IPS-11a (cell line): Measurements from ENCODE around the gene DNAJC18.
"Not testable (repeated sequence)": the region's sequence is repeated elsewhere in the genome, so short reads cannot be mapped to it uniquely, and the experiment has no call there.

Experiments used
- H3K4me3 ChIP-seq: one replicate; pipeline ENCODE4 v1.5.1; 2013; ENCODE audit warnings: low read depth, low read length, control low read depth

Gene DNAJC18

DNA sequence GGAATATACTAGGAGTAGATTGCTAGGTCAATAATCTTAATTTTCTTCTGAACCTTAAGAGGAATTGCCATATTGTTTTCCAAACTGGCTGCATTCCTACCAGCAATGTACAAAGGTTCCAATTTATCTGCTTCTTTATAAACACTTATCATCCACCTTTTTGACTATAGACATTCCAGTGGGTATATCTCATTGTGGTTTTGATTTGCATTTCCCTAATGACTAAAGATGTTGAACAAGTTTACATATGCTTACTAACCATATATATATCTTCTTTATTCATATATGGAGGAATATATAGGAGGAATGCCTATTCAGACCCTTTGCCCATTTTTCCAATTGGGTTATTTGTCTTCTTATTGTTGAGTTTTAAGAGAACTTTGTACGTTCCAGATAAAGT lies 7.6 kb downstream of the DNAJC18 start:
- H3K4me3 ChIP-seq: no peak overlapping the region

DNA sequence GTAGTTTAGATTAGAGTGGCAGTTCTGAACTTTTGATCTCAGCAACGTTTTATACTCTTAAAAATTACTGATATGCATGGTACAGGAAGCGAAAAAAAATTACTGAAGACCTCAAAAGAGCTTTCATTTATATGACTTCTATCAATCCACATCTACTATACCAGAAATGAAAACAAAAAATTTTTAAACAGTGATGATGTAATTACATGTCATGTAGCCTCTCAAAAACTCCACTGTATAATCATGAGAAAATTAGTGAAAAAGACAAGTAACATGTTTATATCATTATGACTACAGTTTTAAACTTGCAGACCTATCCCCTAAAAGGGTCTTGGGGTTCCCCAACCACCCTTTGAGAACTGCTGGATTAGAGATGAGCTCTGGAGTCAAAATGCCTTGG lies 9.3 kb downstream of the DNAJC18 start:
- no peak overlapping the region for H3K4me3 ChIP-seq

- no peak overlapping the region for H3K4me3 ChIP-seq
These were observed 13.0 kb downstream of the DNAJC18 start for GRCh38 chr5:139426203-139426885.

DNA sequence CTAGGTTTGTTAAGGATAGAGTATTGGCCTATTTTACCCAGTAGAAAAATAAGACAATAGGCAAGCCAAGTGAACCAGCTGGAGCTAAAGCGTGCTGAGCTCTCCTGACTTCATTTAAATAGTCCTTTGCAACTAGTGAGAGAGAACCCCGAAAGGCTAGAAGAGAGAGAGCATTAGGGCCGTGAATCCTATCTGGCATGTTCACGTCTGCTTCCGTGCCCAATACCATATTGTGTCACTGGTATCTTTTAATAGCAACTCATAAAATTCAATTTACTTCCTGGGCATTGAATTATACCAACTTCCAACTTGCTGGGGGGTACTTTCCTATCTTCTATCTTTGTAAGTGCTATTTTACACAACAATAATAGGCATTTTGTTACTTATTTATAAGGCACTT lies 13.8 kb downstream of the DNAJC18 start:
- H3K4me3 ChIP-seq: no peak overlapping the region

- H3K4me3 ChIP-seq: no peak overlapping the region
These were observed 16.9 kb downstream of the DNAJC18 start for GRCh38 chr5:139422307-139422893.

DNA sequence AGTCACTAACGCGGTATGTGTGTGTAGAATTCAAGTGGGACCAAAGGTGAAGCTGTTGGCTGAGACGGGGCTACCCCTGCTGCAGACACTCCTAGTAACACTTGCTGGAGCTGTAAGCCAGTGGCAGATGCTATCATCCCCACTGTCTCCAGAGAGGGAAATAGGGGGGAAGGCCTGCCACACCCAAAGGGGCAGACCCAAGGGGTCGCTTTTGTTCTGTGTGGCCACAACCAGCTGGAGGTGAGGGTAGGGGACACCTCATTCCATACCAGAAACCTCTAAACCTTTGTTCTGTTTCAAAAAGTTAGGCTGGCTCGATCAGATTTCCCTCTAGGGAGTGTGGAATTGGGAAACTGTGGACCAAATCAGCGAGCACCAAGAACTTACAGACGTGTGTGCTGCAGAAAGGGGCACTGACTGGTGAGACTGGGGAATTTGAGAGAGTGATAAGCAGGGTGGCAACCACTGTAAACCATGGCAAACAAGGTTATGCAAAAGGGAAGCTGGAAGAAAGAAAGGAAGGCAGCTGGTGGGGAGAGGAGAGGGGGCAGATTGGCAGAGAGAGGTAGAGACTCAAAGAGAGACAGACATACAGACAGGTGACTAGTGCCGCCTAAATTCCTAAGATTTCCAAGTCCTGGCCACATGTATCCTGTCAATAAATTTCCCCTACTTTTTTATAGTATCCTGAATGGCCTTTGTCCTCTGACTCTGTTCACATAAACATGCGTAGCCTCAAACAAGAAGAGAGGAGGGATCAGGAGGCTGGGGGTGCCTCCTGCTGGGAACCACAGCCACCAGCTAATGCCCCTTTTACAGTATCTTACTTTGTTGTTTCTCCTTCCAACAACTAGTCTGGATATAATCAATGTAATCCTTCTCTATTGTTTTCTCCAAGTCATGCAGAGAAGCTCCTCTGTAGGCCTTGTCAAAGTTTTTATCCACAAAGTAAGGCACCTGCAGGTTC lies 19.8 kb downstream of the DNAJC18 start:
- H3K4me3 ChIP-seq: no peak overlapping the region

DNA sequence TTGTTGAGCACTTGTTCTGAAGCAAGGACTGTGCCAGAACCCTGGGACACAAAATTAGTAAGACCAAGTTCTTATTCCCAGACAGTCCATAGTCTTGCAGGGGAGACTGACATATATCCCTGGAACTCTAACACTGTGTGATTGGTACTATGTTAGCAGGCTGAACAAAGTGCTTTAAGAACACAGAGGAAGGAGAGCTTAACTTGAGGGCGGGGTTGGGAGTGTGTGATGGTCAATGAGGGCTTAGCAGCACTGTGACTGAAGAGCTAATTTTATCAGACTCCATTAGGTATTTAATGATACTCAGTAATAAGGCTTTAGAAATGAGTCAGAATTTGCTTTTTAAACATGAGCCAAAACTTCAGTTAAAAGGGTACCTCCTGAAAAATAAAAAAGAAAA lies 20.5 kb downstream of the DNAJC18 start:
- H3K4me3 ChIP-seq: no peak overlapping the region

DNA sequence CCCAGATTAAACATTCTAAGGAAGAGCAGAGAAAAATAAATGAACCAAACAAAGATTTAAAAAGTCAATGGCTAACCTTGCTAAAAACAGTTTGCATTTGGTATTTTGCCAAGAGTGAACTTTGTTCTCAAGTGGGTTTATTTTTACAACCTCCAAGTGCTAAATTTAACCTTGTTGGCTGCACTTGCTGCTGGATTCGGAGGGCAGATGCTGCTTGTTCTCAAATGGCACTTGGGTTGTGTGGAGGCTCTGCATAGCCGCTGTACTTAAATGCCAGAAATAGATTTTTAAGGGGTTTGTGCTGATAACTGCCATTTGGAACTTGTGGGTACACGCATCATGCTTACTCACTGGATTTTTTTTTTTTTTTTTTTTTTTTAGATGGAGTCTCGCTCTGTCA lies 22.1 kb downstream of the DNAJC18 start:
- H3K4me3 ChIP-seq: no peak overlapping the region

DNA sequence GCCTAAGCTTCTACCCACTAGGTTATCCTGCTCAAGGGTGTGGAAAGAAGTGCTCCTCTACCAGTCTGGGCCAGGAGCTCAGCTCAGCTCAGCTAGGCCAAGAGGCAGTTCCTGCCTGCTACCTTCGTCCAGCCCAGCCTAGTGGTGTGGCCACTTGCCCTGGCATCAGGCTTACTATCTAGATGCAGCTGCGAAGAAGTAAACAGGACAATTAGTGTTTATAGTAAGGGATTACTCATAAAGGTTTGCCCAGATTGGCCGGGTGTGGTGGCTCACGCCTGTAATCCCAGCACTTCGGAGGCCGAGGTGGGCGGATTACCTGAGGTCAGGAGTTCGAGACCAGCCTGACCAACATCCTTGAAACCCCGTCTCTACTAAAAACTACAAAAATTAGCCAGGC lies 22.7 kb downstream of the DNAJC18 start:
- H3K4me3 ChIP-seq: no peak overlapping the region

DNA sequence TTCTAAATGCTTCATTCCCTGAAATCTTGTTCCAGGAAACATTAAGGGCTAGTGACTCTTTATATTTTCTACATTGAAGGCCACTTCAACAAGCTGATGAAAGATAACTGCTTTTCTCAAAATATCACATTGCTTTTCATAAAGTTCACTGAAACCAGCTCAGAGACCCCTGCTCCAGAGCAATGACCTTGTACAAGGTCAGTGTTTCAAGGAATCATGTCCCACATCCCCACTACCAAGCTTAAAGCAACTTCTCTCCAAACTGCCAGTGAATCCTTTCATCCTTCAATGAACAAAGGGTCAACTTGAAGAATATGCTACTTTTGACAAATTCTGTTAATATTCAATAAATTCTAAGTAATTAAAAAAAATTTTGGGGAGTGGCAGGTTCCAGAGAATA lies 23.5 kb downstream of the DNAJC18 start:
- no peak overlapping the region for H3K4me3 ChIP-seq

GRCh38 chr5:139415221-139415861 lies 24.0 kb downstream of the DNAJC18 start:
- H3K4me3 ChIP-seq: no peak overlapping the region

- no peak overlapping the region for H3K4me3 ChIP-seq
These were observed 24.7 kb downstream of the DNAJC18 start for GRCh38 chr5:139414581-139415130.

DNA sequence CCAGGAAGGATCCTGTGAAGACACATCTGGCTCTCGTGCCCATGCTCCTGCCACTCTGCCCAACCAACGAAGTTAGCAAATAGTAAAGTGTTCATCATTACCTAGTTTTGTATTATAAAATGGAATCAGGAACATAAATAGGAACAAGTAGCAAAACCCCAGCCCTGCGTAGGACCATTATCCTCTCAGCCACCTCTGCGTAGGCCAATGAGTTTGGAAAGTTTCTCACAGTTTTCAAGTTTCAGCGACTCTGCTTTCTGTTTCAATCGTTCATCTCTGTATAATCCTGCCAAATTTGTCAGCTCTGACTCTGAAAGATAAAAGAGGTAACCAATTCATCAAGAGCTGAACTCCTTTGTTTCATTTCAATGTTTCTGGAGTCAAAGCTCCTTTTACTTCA lies 25.4 kb downstream of the DNAJC18 start:
- H3K4me3 ChIP-seq: no peak overlapping the region

GRCh38 chr5:139413153-139413552 lies 26.2 kb downstream of the DNAJC18 start:
- no peak overlapping the region for H3K4me3 ChIP-seq

GRCh38 chr5:139410993-139411828 lies 28.1 kb downstream of the DNAJC18 start:
- H3K4me3 ChIP-seq: no peak overlapping the region

- no peak overlapping the region for H3K4me3 ChIP-seq
These were observed 29.0 kb downstream of the DNAJC18 start for GRCh38 chr5:139410121-139410992.

DNA sequence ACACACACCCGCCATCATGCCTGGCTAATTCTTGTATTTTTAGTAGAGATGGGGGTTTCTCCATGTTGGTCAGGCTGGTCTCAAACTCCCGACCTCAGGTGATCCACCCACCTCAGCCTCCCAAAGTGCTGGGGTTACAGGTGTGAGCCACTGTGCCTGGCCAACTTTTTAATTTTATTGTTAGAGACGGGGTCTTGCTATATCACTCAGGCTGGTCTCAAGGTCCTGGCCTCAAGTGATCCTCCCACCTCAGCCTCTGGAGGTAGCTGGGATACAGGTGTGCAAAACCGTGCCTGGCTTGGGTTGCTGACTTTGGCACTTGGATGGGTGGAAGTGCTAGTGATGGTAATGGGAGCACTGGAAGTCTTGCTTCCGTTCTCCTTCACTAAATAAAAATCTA lies 30.2 kb downstream of the DNAJC18 start:
- not testable (repeated sequence) for H3K4me3 ChIP-seq

- H3K4me3 ChIP-seq: no peak overlapping the region
These were observed 31.1 kb downstream of the DNAJC18 start for GRCh38 chr5:139408191-139408590.

DNA sequence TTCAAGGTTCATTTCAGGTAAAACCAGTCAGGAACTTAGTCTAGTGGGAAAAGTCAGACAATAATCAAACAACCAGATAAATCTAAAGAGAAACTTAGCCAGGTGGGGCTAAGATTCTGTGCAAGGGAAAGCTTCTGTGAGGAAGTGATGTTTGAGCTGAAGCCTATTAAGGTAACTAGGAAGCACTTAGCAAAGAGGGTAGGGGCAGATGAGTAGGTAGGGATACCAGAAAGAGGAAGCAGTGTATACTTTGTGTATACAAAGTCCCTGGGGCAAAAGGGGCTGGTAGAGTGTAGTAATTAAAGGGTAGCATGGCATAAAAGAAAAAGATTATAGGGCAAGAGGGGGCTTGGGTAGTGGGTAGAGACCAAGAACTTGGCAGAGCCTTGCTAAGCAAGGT lies 31.8 kb downstream of the DNAJC18 start:
- H3K4me3 ChIP-seq: no peak overlapping the region
